Endometrial microvascular endothelial cells (primary cell): Measurements from ENCODE around the gene BCHE. TPM values are rescaled to one million over a fixed set of nuclear protein-coding genes. Genes with fewer than 3 reads are reported as not detected.

Source experiments
- in situ Hi-C: cut with HindIII; loops from 2 replicates; pipeline ENCODE4 v1.10.0; 2017; ENCODE audit warnings: low sequenced_read_pairs, low pct_unique_long_range_greater_than_20kb; ENCODE audit errors: inconsistent ontology term
- total RNA-seq: library from RNA; depleted of rRNA; stranded (reverse); fragments of >200 nt; gene quantifications from one replicate; pipeline ENCODE4 v1.2.3, GENCODE V29; 2015; ENCODE audit errors: inconsistent ontology term

BCHE gene
- total RNA-seq, 1 donor from 2014 or later, result not detected

DNA sequence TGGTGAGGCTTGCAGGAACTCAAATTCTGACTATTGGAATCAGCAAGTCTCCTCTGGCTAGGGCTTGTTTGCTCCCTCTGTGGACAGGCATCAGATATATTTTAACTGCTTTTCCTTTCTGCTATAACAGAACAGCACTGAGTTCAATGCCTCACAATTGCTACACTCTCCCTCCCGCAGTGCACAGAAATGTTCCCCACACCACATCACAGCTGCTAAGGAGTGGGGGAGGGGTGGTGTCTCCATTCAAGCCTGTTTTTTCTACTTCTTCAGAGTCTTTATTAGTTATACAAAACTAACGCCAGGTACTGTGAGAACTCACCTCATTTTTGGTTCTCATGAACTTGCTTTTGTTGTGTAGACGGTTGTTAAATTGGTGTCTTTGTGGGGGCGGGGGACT, 68.5 kb downstream of the BCHE start:
- in situ Hi-C loops, result no loop called here

GRCh38 chr3:165759041-165759440, 78.2 kb downstream of the BCHE start:
- in situ Hi-C loops, result no loop called here

- in situ Hi-C loops, result no loop called here
These were observed 81.7 kb downstream of the BCHE start for GRCh38 chr3:165755571-165755970.

GRCh38 chr3:165754219-165755007, 82.8 kb downstream of the BCHE start:
- in situ Hi-C loops, result no loop called here

- in situ Hi-C loops, result no loop called here
These were observed 83.7 kb downstream of the BCHE start for GRCh38 chr3:165753560-165753959.

- in situ Hi-C loops, result no loop called here
These were observed 85.6 kb downstream of the BCHE start for GRCh38 chr3:165751637-165752036.

DNA sequence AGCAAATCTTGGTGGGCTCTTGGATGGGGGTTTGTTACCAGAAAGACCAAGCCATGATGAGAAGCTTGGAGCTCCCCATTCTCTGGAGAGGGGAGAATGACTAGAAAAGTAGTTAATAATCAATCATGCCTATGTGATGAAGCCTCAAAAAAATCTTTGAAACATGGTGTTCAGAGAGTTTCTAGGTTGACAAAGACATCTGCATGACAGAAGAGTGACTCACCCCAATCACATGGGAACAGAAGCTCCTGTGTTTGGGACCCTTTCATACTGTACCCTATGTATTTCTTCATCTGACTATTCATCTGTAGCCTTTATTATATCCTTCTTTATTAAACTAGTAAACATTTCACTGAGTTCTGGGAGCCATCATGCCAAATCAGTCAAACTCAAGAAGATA, 87.4 kb downstream of the BCHE start:
- in situ Hi-C loops, result no loop called here

DNA sequence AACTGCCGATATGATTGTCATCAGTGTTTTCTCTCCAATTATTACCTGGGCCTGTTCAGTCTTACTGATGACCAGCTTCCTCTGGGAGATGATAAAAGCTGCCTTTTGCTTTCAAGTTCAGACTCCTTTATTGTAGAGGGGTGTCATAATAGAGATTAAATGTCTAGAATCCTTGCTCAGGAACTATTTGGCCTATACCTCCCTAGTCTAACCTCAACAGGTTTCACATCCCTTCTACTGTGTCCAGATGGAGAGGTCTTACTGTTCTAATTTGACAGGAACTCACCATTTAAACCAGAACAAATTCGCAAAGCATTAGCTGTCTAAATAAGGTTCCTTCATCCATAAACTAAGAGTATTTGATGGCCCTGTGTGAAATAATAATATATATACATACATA, 88.0 kb downstream of the BCHE start:
- in situ Hi-C loops, result no loop called here

DNA sequence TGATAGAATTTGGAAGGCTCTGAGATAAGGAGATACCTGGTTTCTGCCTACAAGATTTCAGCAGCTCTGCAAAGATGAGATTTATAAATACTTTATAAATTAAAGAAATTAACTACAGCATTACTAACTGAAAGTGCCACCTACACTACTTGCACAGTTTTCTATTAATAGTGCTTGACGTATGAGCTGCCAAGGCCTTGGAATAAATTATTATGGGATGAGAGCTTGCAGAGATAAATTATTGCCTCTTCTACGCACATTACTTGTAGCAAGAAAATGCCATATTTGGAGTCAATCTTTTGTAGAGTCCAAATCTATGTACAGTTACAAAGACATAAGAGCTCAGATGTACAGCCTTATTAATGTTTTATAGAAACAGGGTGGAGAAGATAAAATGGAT, 89.1 kb downstream of the BCHE start:
- in situ Hi-C loops, result no loop called here

DNA sequence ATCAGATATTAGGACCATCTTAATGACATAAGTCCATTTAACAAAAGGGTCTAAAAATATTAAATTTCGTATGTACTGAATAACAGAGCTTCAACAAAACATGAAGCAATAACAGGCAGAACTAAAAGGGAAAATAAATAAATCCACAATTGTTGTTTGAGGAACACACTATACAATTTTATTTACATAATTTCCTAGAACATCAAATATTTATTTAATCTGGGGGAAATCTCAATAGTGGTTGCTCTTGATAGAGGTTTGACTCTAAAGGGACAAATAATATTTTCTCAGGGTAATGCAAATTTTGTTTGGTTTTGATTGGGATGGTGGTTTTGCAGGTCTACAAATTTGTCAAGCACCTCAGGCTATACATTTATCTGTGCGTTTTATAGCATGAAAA, 90.3 kb downstream of the BCHE start:
- in situ Hi-C loops, result no loop called here

DNA sequence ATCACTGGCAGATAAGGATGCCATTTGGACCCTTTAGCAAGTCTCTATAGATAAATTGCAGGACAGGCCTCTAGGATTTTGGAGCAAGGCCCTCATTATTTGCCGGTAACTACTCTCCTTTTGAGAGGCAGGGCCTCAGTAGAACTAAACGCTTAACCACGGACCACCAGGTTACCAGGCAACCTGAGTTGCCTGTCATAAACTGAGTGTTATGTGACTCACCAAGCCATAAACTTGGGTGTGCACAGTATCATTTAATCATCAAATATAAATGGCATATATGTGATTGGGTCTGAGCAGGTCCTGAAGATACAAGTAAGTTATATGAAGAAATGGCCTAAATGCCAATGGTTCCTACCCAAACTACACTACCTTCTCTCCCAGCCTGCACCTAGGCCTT, 93.2 kb downstream of the BCHE start:
- in situ Hi-C loops, result no loop called here

- in situ Hi-C loops, result no loop called here
These were observed 94.9 kb downstream of the BCHE start for GRCh38 chr3:165742351-165742750.

DNA sequence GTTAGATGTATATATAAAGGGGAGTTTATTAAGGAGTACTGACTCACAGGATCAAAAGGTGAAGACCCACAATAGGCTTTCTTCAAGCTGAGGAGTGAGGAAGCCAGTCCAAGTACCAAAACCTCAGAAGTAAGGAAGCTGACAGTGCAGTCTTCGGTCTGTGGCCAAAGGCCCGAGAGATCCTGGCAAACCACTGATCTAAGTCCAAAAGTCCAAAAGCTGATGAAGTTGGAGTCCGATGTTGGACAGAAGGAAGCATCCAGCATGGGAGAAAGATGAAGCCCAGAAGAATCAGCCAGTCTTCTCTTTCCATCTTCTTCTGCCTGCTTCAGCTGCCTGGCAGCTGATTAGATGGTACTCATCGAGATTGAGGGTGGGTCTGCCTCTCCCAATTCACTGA, 107.5 kb downstream of the BCHE start:
- in situ Hi-C loops, result no loop called here

DNA sequence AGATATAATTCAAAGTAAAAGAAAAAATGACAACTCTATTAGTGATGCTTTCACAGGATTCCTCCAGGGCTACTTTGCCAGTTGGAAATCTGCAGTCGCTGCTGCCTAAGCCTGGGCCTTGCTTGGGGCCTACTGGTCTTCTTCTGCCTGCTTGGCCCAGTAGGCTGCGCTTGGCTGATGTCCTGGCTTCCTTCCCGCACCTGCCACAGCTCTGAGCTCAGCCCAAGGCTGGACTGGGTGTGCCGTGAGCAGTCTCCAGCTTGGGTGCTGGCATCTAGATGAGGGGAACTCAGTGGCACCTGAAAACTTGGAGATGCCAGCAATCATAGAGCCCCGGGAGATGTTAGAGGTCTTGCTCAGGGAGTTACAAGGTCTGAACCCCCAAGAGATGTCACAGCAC, 108.3 kb downstream of the BCHE start:
- in situ Hi-C loops, result no loop called here

DNA sequence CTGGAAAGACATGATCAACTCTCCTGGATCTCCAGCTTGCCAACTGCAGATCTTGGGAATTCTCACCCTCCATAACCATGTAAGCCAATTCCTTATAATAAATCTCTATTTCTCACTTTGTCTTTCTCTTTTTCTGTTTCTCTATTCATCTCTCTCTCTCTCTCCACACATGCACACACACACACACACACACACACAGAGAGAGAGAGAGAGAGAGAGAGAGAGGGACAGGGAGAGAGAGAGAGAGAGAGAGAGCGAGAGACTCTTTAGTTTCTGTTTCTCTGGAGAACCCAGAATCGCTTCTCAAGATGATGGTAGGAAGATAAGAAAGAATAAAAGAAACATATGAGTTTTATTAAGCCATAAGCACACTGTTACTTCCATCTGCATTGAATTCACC, 111.9 kb downstream of the BCHE start:
- in situ Hi-C loops, result no loop called here
